Measurements from ENCODE around the gene WDR33.

- TF ChIP-seq, protein P1, sequence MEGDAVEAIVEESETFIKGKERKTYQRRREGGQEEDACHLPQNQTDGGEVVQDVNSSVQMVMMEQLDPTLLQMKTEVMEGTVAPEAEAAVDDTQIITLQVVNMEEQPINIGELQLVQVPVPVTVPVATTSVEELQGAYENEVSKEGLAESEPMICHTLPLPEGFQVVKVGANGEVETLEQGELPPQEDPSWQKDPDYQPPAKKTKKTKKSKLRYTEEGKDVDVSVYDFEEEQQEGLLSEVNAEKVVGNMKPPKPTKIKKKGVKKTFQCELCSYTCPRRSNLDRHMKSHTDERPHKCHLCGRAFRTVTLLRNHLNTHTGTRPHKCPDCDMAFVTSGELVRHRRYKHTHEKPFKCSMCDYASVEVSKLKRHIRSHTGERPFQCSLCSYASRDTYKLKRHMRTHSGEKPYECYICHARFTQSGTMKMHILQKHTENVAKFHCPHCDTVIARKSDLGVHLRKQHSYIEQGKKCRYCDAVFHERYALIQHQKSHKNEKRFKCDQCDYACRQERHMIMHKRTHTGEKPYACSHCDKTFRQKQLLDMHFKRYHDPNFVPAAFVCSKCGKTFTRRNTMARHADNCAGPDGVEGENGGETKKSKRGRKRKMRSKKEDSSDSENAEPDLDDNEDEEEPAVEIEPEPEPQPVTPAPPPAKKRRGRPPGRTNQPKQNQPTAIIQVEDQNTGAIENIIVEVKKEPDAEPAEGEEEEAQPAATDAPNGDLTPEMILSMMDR (conservative IDR thresholded peaks at IDR 0.05; ENCODE audit: low read depth, low read length) = no peak
- no peak for TF ChIP-seq EZH2 (IDR thresholded peaks at IDR 0.05; ENCODE audit: borderline replicate concordance, low read depth, low read length, poor library complexity, severe bottlenecking)
Observed at GRCh38 chr2:127776122-127776780, 34.7 kb downstream of the WDR33 start.
